Measurements from ENCODE around the gene HIBCH.

DNA sequence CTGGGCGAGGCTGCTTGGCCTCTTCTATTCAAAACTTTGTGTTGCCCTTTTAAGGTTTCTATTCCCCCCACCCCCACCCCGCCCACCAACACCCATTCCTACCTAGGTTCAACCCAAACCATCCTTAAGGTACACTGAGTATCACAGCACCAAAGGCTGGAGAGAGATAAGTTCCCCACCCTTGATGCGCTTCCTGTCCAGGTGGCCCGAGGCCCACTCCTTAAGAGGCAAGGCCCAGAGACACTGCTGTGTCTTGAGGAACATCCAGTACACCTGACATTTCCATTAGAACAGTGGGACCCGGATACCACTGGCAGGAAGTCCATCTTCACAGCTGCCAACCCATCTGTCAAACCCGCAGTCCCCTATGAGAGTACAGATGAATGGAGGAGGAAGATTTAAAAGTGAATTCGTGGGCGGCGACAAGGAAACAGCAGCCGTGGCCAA, 23.5 kb upstream of the HIBCH start:
- TF ChIP-seq POLR2AphosphoS5 (IDR thresholded peaks at IDR 0.05; ENCODE audit: low read depth, low read length) (no peak), TCF7 (IDR thresholded peaks at IDR 0.05; ENCODE audit: low read depth) (no peak), GTF2F1 (IDR thresholded peaks at IDR 0.05; ENCODE audit: low read length) (no peak), MAFK (conservative IDR thresholded peaks at IDR 0.05 in 1 of 2, IDR thresholded peaks at IDR 0.05 in 1 of 2; ENCODE audit: low read length in 2 of 2) (no peak), TGIF2 (CRISPR knock-in tag; IDR thresholded peaks at IDR 0.05) (no peak)
